Keratinocyte (primary cell): ENCODE results near the gene CD14. TPM values are rescaled to one million over a fixed set of nuclear protein-coding genes. Genes with fewer than 3 reads are reported as not detected.
"Not testable (repeated sequence)": the region's sequence is repeated elsewhere in the genome, so short reads cannot be mapped to it uniquely, and the experiment has no call there.

Source experiments
- DNase-seq: peaks from one replicate; pipeline ENCODE4 v3.0.0-alpha.2; 2011; ENCODE audit warnings: low read depth, missing footprints, low spot score
- FAIRE-seq: peaks from 2 replicates; lab custom pipeline; 2011; peaks lifted over from hg19 to GRCh38; lab: Jason Lieb, UNC
- H2AFZ ChIP-seq: 2 replicates; pipeline ENCODE4 v1.6.0; 2012; ENCODE audit warnings: low read length, control low read depth, inconsistent platforms; ENCODE audit not compliant: control insufficient read depth
- H3K27ac ChIP-seq: 2 replicates; pipeline ENCODE4 v1.5.1; 2011; ENCODE audit warnings: low read length; ENCODE audit not compliant: control insufficient read depth, insufficient read depth
- H3K27me3 ChIP-seq: 3 replicates; pipeline ENCODE4 v1.6.0; 2011; ENCODE audit warnings: low read length; ENCODE audit not compliant: control insufficient read depth, insufficient read depth; ENCODE audit errors: extremely low read depth
- H3K36me3 ChIP-seq, 2 experiments: 2 replicates in 1 of 2; 3 replicates in 1 of 2; pipeline ENCODE4 v1.5.1; 2011; ENCODE audit warnings: low read length in 2 of 2, mild to moderate bottlenecking in 1 of 2; ENCODE audit not compliant: control insufficient read depth in 2 of 2, insufficient read depth in 2 of 2; ENCODE audit errors: extremely low read depth in 1 of 2
- H3K4me1 ChIP-seq: 3 replicates; pipeline ENCODE4 v1.5.1; 2011; ENCODE audit warnings: low read length; ENCODE audit not compliant: control insufficient read depth, insufficient read depth; ENCODE audit errors: extremely low read depth
- H3K4me2 ChIP-seq: 3 replicates; pipeline ENCODE4 v1.6.0; 2011; ENCODE audit warnings: low read depth, low read length; ENCODE audit not compliant: control insufficient read depth, insufficient read depth; ENCODE audit errors: extremely low read depth
- H3K4me3 ChIP-seq, 3 experiments: fragments of 200-600 bp in 1 of 3; sonication (generic) in 1 of 3; 2 replicates in 2 of 3; 3 replicates in 1 of 3; pipeline ENCODE4 v1.5.1; 2011 to 2016; ENCODE audit warnings: low read length in 3 of 3, mild to moderate bottlenecking in 3 of 3, control low read depth in 2 of 3, inconsistent platforms in 1 of 3, low read depth in 1 of 3, mixed read lengths in 1 of 3, mixed run types in 1 of 3, moderate library complexity in 1 of 3; ENCODE audit not compliant: control insufficient read depth in 2 of 3, insufficient read depth in 2 of 3; ENCODE audit errors: extremely low read depth in 1 of 3
- H3K79me2 ChIP-seq: 2 replicates; pipeline ENCODE4 v1.6.0; 2012; ENCODE audit warnings: low read length; ENCODE audit not compliant: control insufficient read depth, insufficient read depth
- H3K9ac ChIP-seq: 3 replicates; pipeline ENCODE4 v1.6.0; 2011; ENCODE audit warnings: low read length; ENCODE audit not compliant: control insufficient read depth, insufficient read depth; ENCODE audit errors: extremely low read depth
- H3K9me1 ChIP-seq: 3 replicates; pipeline ENCODE4 v1.6.0; 2011; ENCODE audit warnings: low read length; ENCODE audit not compliant: control insufficient read depth, insufficient read depth; ENCODE audit errors: extremely low read depth
- H3K9me3 ChIP-seq: 2 replicates; pipeline ENCODE4 v1.5.1; 2012; ENCODE audit warnings: low read depth, low read length; ENCODE audit not compliant: control insufficient read depth
- H4K20me1 ChIP-seq: 3 replicates; pipeline ENCODE4 v1.6.0; 2011; ENCODE audit warnings: low read length; ENCODE audit not compliant: control insufficient read depth, insufficient read depth; ENCODE audit errors: extremely low read depth
- EZH2 ChIP-seq: IDR thresholded peaks from one replicate; pipeline ENCODE4 v1.6.1; 2012; ENCODE audit warnings: inconsistent platforms, mild to moderate bottlenecking, low read length, moderate library complexity
- dilution Hi-C: fragments of 300-500 bp; cut with MboI; formaldehyde crosslinking; loops from one replicate; pipeline ENCODE4 v1.7.0; 2020; ENCODE audit warnings: low sequenced_read_pairs; ENCODE audit not compliant: extremely low pct_ligation_motif_present
- polyA plus RNA-seq, 5 experiments: library from polyadenylated mRNA; depleted of rRNA in 3 of 5; stranded (reverse) in 3 of 5; stranded (forward) in 1 of 5; unstranded in 1 of 5; fragments of >200 nt; gene quantifications; 1 replicate in 1 of 5; 2 replicates in 3 of 5; 3 replicates in 1 of 5; pipeline versions ENCODE4 v1.2.1 to v1.2.3, GENCODE V29; 2011 to 2012; ENCODE audit warnings: missing spikeins in 2 of 5, low read depth in 1 of 5, low replicate concordance in 1 of 5
- TF ChIP-seq, protein P1 (sequence below), 3 experiments: IDR thresholded peaks in 1 of 3; conservative IDR thresholded peaks in 1 of 3; optimal IDR thresholded peaks in 1 of 3; 2 replicates in 2 of 3; 3 replicates in 1 of 3; pipeline versions ENCODE3 to v1.5.1; 2011; ENCODE audit warnings: low read length in 3 of 3, mild to moderate bottlenecking in 3 of 3, moderate library complexity in 2 of 3, control low read depth in 1 of 3, inconsistent platforms in 1 of 3; ENCODE audit not compliant: insufficient read depth in 2 of 3; ENCODE audit errors: extremely low read depth in 1 of 3

Gene CD14
- polyA plus RNA-seq, 1 donor (not counting 4 experiments of a cell fraction or from before 2014, with no cell fraction given), result 0.18 TPM

DNA sequence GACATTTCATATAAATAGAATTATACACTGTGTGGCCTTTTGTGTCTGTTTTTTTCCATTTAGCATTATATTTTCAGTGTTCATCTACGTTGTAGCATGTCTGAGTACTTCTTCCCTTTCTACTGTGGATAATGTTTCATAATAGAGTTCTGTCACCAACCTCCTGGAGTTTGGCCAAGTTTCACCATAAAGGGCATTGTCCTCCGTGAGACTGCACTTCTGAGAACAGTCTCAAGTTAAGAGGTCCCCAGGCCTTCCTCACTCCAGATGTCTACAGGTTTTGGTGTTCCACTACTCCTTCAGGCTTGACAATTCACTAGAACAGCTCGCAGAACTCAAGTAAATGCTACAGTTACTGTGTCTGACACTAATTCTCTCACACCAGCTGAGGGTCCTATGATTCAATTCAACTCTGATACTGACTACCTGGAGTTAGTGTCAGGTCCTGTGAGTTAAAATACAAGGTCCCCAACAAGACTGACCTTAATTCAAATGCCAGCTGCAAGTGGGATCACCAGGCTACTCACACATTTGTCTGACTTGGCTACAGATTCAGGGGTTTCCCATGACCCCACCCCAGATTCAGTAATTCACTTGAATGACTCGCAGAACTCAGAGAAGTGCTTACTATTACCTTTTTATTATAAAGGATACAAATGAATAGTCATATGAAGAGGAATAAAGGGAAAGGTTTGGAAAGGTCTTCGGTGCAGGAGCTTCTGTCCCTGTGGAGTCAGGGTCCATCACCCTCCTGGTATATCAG lies 37.3 kb downstream of the CD14 start:
- H3K79me2 ChIP-seq, result no peaks in the 10 kb centered on the region
- no peaks in the 10 kb centered on the region for H3K9me1 ChIP-seq
- no peaks in the 10 kb centered on the region for H3K9me3 ChIP-seq
- no peak overlapping the region for H2AFZ ChIP-seq
- no peaks in the 10 kb centered on the region for H3K36me3 ChIP-seq
- peaks cover 16% of the 10 kb centered on the region for H3K4me1 ChIP-seq
- DNase-seq (no peak), FAIRE-seq (no peak)
- H3K9ac ChIP-seq, result no peak overlapping the region
- H3K4me2 ChIP-seq, result no peak overlapping the region
- TF ChIP-seq, protein P1, sequence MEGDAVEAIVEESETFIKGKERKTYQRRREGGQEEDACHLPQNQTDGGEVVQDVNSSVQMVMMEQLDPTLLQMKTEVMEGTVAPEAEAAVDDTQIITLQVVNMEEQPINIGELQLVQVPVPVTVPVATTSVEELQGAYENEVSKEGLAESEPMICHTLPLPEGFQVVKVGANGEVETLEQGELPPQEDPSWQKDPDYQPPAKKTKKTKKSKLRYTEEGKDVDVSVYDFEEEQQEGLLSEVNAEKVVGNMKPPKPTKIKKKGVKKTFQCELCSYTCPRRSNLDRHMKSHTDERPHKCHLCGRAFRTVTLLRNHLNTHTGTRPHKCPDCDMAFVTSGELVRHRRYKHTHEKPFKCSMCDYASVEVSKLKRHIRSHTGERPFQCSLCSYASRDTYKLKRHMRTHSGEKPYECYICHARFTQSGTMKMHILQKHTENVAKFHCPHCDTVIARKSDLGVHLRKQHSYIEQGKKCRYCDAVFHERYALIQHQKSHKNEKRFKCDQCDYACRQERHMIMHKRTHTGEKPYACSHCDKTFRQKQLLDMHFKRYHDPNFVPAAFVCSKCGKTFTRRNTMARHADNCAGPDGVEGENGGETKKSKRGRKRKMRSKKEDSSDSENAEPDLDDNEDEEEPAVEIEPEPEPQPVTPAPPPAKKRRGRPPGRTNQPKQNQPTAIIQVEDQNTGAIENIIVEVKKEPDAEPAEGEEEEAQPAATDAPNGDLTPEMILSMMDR (optimal IDR thresholded peaks at IDR 0.05 in 1 of 3, IDR thresholded peaks at IDR 0.05 in 1 of 3, conservative IDR thresholded peaks at IDR 0.05 in 1 of 3; ENCODE audit: extremely low read depth in 1 of 3, insufficient read depth in 2 of 3, low read length in 3 of 3), result no peak
- no peak for TF ChIP-seq EZH2
- H3K27me3 ChIP-seq, result no peaks in the 10 kb centered on the region
- no peak overlapping the region for H3K4me3 ChIP-seq
- dilution Hi-C loops, result no loop called here
- no peaks in the 10 kb centered on the region for H4K20me1 ChIP-seq
- no peak overlapping the region for H3K27ac ChIP-seq

DNA sequence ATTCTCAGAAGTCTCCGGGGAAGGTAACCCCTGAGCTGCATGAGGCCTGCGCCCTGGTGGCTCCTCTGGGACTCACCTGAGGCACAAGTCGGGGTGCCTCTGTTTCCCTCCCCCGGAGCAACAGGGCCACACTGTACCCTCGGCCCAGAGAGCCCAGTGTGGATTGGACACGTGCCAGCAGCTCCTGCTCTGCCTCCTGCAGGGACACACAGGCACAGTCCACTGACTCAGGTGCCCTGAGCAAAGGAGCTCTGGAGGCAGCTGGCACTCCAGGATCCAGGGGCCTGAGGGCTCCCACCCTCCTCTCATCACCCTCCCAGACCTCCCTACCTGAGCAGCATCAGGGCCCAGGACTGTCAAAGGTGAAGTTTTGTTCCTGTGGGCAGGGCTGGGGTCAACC lies 38.8 kb downstream of the CD14 start:
- Histone ChIP-seq H3K27ac (no peak overlapping the region), H3K4me1 (peaks cover 20% of the 10 kb centered on the region), H2AFZ (no peak overlapping the region), H3K4me3 (no peak overlapping the region), H3K9me3 (no peaks in the 10 kb centered on the region), H3K9me1 (no peaks in the 10 kb centered on the region), H4K20me1 (no peaks in the 10 kb centered on the region), H3K36me3 (no peaks in the 10 kb centered on the region), H3K9ac (no peak overlapping the region), H3K79me2 (no peaks in the 10 kb centered on the region), H3K27me3 (no peaks in the 10 kb centered on the region), H3K4me2 (no peak overlapping the region)
- no peak for FAIRE-seq
- dilution Hi-C loops, result no loop called here
- TF ChIP-seq, protein P1 (optimal IDR thresholded peaks at IDR 0.05 in 1 of 3, IDR thresholded peaks at IDR 0.05 in 1 of 3, conservative IDR thresholded peaks at IDR 0.05 in 1 of 3; ENCODE audit: extremely low read depth in 1 of 3, insufficient read depth in 2 of 3, low read length in 3 of 3), result no peak
- no peak for TF ChIP-seq EZH2
- no peak for DNase-seq

DNA sequence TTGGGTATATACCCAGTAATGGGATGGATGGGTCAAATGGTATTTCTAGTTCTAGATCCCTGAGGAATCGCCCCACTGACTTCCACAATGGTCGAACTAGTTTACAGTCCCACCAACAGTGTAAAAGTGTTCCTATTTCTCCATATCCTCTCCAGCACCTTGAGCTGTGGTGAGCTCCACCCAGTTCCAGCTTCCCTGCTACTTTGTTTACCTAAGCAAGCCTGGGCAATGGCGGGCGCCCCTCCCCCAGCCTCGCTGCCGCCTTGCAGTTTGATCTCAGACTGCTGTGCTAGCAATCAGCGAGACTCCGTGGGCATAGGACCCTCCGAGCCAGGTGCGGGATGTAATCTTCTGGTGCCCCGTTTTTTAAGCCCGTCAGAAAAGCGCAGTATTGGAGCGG lies 39.9 kb downstream of the CD14 start:
- not testable (repeated sequence) for H3K27ac ChIP-seq

More for the DNA sequence above, 39.9 kb downstream of the CD14 start:
- H3K4me3 ChIP-seq, H3K36me3 ChIP-seq, H3K9me1 ChIP-seq, H3K4me2 ChIP-seq, DNase-seq, FAIRE-seq, dilution Hi-C loops, H3K9ac ChIP-seq, H3K79me2 ChIP-seq, H3K9me3 ChIP-seq, H4K20me1 ChIP-seq, H3K27me3 ChIP-seq: not testable (repeated sequence)
- peaks cover 21% of the 10 kb centered on the region for H3K4me1 ChIP-seq
- H2AFZ ChIP-seq, result peak overlapping the region; percentile 51
